M059J (cell line): Measurements from ENCODE around the gene TTC3. TPM values are rescaled to one million over a fixed set of nuclear protein-coding genes. Genes with fewer than 3 reads are reported as not detected.
A peak's percentile ranks its signal among the peaks of the same experiment; 100 is the strongest.

Experiments used
- DNase-seq: peaks from one replicate; pipeline ENCODE4 v3.0.0-alpha.2; 2012; ENCODE audit warnings: low read depth
- total RNA-seq: library from RNA; depleted of rRNA; stranded (reverse); fragments of >200 nt; shearing (Covaris generic); gene quantifications from 2 replicates; pipeline ENCODE4 v1.2.3, GENCODE V29; 2014

Gene TTC3
- total RNA-seq, 1 experiment from 2014 or later = 95.6 TPM

DNA sequence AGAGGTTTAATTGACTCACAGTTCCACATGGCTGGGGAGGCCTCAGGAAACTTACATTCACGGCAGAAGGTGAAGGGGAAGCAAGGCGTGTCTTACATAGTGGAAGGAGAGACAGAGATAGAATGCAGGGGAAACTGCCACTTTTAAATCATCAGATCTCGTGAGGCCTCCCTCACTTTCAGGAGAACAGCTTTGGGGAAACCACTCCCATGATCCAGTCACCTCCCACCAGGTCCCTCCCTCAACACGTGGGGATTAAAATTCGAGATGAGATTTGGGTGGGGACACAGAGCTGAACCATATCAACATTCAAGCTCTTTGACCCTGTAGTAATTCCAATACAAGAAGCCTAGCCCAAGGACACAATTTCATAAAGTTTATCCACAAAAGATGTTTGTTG is 13.9 kb upstream of the TTC3 start:
- no peak for DNase-seq

DNA sequence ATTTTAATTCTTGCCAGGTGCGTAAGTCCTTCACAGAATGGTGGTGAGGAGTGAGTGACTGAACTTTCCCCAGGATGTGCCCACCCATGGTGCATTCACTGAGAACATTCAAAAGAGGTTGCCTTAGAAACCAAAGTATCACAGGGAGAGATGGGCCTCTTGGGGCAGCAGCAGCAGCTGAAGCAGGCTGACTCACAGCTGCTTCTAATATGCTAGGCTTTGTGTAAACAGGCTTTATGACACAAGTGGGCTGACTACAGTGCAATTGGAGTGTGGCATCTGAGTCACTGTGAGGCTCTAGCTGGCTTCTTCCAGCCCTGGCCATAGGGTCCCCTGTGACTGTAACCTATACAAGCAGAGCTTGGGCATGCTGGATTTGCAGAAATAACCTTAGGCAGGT is 12.8 kb upstream of the TTC3 start:
- peak; percentile 97 for DNase-seq

DNA sequence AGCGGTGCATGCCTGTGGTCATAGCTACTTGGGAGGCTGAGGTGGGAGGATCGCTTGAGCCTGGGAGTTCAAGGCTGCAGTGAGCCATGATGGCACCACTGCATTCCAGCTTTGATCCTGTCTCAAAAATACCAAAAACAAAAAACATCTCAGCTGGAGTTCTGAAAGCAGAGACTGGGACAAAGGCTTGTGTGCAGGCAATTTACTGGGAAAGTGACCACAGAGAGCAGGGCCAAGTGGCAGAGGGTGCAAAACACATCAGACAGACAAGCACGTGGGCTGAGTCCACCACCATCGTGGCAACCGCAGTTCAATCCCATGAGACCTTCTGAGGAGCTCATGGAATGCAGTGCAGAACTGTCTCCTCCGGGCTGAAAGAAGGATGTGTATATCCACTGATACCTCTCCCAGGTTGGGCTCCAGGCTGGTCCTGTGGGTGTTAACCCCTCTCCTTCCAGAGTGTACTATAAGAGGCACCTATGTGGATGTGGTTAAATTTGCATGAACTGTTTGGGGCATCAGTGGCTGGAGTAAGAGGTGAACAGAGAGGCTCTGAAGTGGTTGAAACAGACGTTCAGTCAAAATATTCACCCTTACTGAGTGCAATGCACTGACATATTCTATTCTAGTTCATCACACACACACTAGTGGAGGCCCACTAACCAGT is 11.0 kb upstream of the TTC3 start:
- DNase-seq = peak; percentile 17

DNA sequence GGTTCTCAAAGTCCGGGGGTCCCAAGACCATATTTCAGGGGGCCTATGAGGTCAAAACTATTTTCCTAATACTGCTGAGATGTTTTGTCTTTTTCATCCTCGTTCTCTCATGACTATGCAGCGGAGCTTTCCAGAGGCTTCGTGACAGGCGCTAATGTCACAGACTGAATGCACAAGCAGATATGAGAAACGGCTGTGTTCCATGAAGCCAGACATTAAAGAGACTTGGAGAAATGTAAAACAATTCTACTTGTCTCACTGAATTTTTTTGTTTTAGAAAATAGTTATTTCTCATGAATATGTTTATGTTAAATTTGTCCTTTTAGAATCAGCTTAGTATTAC is 10.5 kb upstream of the TTC3 start:
- DNase-seq = no peak

DNA sequence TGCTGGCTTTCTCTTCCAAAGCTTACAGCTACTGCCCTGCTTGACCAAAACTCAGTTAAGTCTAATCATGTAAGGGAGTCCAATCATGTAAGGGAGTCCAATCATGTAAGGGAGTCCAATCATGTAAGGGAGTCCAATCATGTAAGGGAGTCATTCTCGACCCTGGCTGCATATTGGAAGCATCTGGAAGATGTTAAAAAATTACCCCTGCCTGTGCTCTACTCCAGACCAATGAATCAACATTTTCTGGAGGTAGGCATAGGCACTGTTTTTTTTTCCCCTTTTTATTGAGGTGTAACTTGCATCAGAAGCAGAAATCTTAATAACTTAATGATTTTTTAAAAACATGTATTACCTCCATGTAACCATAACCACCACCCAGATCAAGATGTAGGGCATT is 9.6 kb upstream of the TTC3 start:
- no peak for DNase-seq

DNA sequence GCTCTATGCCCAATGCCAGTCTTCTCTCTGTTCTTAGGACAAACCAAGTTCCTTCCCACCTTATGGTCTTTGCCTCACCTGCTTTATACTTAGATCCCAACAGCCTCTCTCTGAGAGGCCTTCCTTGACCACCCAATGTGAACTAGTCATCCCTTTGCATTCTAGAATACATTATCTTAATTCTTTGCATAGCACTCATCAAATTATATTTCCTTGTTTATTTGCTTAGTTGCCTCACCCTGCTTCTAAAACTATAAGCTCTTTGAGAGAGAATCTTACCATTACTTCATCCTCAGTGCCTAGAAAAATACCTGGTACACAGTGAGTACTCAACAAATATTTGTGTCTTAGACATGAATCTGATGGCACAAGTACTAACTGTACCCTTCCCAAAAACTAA is 8.2 kb upstream of the TTC3 start:
- no peak for DNase-seq

DNA sequence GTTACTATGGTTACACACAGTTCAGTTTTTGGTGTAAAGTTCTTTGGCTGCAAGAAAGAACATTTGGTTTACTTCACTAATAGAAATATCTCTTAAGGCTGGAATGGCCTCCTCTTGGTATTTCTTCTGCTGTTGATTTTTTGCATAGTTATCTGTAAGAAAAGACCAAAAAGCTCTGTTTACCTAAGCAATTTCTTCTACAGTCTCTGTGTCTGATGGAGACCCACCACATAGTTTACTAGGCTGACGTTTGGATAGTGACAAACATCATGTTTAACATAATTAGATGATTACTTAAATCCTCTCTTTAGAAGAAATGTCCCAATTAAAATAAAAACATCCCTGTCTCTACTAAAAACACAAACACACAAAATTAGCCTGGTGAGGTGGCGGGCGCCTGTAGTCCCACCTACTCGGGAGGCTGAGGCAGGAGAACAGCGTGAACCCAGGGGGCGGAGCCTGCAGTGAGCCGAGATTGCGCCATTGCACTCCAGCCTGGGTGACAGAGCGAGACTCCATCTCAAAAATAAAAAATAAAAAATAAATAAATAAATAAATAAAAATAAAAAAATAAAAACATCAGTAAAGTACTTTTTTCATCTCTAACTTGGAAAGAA is 7.4 kb upstream of the TTC3 start:
- DNase-seq = no peak

DNA sequence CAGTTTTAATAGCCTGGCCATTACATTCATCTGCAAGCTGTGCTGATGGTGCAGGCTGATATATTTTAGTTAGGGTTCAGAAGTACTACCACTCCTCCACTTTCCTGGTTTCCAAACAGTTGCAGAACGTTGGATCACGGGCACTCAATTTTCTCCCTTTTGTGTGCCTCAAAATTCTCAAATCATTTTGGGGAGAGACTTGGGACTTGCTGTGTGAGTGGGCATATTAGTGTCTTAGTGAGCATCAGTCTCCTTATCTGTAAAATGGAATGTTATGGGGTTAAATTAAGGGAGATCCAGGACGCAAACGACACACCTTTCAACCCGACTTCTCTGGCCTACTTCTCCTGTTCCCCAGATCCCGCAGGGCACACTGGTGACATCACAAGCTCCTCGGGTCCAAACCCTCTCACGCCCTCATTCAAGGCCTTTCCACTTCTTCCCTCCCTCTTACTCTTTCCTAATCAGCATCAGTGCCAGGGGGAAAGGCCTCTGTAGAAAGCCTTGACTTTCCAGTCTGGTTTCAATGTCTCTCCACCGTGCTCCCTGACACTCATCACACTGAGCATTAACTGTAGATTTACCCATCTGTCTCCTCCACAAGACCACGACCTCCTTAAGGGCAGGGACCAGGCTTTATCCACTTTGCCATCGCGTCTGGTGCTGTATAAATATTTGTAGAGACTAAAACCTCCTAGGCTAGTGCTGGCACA is 1.3 kb upstream of the TTC3 start:
- peak; percentile 63 for DNase-seq

DNA sequence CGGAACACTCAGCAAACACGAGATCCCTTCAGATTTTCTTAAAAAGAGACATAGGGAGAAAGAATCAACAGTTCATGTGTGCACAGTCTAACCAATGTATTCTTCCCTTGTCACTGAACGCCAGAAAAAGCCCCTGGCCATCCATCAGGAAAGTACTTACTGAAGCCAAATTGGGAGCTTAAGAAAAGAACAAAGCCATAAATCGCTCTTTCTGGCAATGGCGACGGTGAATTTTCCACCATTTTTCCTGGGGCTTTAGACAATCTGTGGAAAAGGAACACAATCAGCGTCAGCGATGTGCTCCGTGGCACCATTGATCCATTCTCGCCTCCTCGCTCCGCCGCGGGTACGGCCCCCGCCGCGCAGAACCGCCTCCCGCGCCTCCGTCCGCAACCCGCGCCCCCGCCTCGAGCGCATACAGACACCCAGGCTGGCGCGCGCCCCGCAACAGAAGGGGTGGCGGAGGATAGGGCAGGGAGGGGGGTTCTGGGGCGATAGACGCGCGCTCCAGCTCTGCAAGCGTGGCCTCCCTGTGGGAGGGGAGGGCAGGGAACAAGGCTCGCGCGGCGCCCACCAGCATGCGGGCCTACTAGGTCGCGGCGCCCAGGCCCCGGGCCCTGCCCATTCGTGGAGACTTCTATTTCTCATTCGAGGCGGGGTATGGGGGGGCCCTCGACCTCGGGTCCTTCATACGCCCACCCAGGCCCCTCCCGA is 623 bp upstream of the TTC3 start:
- peak; percentile 78 for DNase-seq

DNA sequence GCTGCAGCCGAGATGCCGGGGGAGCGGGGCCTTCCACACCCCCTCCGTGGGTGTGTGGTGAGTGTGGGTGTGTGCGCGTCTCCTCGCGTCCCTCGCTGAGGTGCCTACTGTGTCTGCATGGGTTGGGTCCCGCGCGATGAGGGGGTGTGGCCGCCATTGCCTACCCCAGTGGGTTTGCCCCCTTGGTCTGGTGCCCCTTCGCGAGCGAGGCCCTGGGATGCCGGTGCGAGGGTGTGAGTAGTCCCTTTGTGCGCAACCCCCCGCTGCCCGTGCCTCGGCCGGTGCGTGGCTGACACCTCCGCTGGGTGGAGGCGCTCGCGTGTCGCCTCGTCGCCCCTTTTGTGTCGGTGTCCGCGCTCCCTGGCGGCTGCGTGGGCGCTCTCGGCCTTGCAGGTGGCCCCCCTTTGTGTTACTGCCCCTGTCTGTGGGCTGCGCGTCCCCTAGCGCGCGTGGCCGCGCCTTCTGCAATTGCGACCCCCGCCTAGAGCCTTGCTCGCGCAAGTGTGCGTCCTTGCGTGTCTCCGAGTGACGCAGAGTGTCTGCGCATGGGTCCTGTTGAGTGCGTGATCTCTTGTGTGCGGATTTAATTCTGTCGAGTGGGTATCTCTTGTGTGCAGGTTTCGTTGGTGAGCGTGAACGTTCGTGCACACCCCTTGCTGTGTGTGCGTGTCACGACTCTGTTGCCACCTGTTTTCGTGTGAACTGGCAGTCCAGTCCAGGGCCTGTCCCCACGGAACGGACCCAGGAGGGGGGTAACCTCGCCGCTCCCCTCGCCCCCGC is 553 bp downstream of the TTC3 start:
- peak; percentile 47 for DNase-seq

DNA sequence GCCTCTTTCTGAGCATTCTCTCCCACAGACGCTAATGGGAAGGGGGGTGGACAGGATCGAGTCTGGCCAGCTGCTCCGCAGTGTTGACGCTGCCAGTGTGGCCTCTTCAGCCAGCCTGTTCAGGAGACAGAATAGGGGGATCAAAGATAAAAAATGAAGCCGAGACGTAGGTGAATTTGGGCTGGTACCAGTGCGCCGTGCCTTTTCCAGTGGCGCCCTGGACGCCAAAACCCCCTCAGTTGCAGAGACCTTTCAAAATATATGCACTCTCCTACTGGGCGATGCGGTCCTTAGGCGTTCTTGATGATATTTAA is 1.1 kb downstream of the TTC3 start:
- peak; percentile 38 for DNase-seq

DNA sequence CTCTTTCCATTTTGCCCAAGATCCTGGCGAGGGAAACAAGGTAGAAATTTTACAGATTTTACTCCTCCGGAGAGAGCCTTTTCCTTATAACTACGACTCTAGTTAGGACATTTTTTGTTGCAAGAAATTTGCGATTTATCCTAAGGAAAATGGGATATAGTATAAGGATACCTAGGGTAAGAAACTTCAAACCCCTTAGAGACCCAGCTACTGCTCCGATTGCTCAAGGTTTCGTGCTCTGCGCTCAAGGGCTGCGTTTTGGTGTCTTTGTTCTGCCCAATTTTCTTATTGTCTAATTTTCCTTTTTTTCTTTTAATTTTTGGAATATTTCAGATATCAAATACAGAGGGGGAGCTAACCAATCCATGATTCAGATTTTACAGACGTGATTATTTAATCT is 1.5 kb downstream of the TTC3 start:
- DNase-seq = no peak

DNA sequence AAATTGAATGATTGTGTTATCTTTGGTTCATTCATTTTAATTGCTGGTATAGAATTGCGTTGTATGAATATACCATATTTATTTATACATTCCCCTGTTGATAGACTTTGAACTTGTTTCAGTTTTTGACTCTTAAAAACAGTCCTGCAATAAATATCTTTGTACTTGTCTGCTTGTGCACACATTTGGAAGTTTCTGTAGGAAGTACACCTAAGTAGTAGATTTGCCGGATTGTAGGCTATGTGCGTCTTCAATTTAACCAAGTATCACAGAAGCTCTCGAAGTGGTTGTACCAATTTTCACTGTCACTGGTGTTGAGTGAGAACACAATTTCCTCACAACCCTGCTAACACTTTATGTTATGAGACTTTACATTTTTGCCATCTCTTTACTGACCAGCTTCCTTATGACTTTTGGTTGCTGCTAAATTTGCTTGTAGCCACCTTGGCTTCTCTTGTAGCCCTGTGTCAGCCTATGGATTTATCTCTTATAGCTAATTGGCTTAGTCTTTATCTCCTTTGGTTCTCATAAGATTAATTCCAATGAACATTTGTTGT is 2.2 kb downstream of the TTC3 start:
- no peak for DNase-seq

DNA sequence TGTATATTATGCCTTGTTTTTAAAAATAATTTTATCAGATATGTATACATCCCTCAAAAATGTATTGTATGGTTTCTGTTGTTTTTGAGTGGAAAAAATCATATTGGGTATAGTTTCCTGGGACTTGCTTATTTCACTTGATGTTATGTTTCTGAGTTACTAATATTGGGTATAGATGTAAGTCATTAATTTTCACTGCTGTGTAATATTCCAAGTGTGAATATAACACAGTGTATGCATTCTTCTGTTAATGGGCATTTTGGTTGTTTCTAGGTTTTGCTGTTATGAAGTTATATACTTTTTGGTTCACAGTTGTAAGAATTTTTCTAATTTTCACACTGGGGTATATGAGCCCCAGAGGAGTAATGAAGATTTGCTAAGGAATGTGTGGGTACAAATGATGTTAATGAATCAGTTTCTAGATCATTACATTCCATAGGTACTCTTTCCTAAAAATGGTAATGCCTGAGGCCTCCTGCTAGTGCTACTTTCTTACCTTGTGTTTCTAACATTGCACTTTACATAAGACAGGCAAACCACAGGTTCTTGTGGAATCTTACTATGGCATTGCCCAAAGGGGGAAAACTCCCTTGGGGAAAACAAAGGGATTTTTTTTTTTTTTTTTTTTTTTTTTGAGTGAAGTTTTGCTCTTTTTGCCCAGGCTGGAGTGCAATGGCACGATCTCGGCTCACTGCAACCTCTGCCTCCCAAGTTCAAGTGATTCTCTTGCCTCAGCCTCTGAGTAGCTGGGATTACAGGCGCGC is 3.2 kb downstream of the TTC3 start:
- DNase-seq = no peak

DNA sequence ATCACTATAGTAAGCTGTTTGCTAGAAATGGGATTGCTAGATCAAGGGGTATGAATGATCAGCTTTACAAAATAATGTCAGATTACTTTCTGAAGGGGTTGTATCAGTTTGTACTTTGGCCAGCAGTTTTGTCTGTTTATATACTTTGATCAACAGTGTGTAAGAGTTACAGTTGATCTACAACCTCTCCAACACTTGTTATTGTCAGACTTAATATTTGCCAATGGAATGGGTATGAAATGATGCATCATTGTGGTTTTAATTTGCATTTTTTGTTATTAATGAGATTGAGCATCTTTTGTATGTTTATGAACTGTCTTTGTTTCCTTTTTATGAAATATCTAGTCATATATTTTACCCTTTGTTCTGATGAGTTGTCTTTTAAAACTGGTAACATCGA is 4.3 kb downstream of the TTC3 start:
- DNase-seq = no peak

DNA sequence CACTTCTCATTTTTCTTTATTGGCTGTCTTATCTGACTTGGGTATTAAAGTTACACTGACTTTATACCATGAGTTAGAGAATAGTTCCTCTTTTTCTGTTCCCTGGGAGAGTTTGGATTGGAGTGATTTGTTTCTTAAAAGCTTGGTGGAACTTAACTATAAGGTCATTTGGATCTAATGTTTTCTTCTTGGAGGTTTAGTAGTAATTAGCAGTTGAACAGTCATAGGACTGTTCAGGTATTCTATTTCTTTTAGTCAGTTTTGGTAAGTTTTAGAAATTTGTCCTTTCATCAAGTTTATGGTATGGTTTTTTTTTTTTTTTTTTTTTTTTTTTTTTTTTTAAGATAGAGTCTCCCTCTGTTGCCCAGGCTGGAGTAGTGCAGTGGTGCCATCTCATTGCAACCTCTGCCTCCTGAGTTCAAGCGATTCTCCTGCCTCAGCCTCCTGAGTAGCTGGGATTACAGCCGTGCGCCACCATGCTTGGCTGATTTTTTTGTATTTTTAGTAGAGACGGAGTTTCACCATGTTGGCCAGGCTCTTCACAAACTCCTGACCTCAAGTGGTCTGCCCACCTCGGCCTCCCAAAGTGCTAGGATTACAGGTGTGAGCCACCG is 6.3 kb downstream of the TTC3 start:
- DNase-seq = no peak

DNA sequence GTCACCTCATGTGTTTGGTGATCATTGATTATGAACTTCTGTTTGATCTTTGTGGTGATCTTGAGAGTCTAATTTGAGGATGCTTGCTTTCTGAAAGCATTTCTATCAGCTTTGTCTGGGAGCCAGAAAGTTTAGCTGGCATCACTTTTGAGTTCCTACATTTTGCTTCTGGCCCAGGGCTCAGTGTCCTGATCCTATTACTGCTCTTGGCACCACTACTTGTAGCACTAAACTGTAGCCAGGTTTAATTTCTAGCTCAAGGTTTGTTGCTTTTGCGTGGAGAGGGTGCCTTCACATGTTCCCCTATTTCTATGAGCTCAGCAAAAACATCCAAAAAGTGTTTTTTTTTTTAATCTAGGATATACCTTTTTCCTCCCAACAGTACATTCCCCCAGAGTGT is 9.3 kb downstream of the TTC3 start:
- no peak for DNase-seq

DNA sequence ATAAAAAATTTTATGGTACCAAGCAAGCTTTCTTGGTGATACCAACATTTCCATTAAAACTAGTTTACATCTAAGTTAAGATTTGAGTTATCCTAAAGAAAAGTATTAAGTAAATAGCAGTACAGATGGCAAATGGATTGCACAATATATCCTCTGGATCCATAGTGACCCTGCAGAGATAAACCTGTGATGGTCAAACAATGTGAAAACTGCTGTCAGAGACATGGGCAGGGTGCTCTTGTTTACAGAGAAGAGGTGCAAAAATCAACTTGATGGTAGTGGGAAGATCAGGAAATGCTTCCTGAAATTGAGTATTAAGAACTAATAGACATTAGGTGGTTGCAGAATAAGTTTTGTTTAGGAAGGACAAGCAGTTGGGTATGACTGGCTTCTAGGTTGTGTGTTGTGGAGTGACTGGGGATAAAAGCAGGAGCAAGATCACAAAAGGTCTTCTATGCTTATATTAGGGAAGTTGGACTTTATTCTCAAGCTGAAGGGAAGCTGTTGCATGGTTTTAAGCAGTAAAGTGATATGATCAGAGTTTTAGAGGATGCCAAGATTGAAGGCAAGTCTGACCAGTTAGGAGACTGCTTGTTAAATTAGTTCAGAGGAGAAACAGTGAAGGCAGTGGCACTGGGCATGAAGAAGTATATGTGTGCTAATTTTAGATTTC is 9.9 kb downstream of the TTC3 start:
- no peak for DNase-seq

DNA sequence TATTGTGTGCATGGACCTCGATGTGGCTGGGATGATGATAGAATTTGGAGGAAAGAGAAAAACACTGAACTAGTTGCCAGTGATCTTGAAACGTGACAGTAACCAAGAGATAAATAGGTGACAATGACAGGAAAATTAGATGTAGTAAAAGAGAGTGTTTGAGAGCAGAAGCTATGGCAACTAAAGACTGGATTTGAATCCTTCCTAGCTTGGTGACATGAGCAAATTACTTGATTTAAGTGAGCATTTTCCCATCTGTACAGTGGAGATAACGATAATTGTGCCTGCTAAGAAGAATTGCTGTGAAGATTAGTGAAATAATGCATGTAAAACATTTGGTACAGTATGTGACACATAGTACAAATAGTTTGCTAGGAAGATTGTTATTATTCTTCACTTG is 12.7 kb downstream of the TTC3 start:
- no peak for DNase-seq

DNA sequence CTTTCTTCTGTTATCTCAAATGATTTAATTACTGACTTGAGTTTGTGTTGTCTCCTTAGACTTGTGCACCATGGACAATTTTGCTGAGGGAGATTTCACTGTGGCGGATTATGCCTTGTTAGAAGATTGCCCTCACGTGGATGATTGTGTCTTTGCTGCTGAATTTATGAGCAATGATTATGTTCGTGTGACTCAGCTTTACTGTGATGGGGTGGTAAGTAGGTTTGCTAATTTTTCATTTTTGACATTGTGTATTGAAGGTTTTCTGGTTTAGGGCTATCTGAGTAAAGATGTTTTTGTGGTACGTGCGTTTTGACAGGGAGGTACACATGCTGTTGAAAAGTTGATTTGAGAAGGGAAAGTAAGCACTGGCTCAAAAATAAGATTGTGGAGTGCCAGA is 14.1 kb downstream of the TTC3 start:
- peak; percentile 52 for DNase-seq
